ENCODE data around the gene TRPT1.
A peak's percentile ranks its signal among the peaks of the same experiment; 100 is the strongest.

TRPT1 gene

GRCh38 chr11:64232182-64232966, 6.4 kb upstream of the TRPT1 start:
- H4K20me1 ChIP-seq (ENCODE audit: insufficient read depth, low read length), result no peaks in the 10 kb centered on the region
- H3K27me3 ChIP-seq (ENCODE audit: insufficient read depth, low read length), result no peaks in the 10 kb centered on the region
- no peak overlapping the region; the same call in 1 of the 2 replicates for H3K4me2 ChIP-seq (ENCODE audit: low read length)
- no peak overlapping the region for H3K9ac ChIP-seq (ENCODE audit: low read length)
- H3K9me2 ChIP-seq (ENCODE audit: low read depth, low read length), result no peaks in the 10 kb centered on the region
- no peaks in the 10 kb centered on the region for H3K79me2 ChIP-seq (ENCODE audit: insufficient read depth, low read length)
- H3F3A ChIP-seq (ENCODE audit: insufficient read depth, low read length), result no peaks in the 10 kb centered on the region
- no peak overlapping the region for H3K4me3 ChIP-seq (ENCODE audit: low read depth, low read length, poor library complexity, severe bottlenecking)
- H3K36me3 ChIP-seq (ENCODE audit: insufficient read depth, low read length), result peaks cover 5% of the 10 kb centered on the region; the same call in 1 of the 2 replicates
- TF ChIP-seq, protein P1, sequence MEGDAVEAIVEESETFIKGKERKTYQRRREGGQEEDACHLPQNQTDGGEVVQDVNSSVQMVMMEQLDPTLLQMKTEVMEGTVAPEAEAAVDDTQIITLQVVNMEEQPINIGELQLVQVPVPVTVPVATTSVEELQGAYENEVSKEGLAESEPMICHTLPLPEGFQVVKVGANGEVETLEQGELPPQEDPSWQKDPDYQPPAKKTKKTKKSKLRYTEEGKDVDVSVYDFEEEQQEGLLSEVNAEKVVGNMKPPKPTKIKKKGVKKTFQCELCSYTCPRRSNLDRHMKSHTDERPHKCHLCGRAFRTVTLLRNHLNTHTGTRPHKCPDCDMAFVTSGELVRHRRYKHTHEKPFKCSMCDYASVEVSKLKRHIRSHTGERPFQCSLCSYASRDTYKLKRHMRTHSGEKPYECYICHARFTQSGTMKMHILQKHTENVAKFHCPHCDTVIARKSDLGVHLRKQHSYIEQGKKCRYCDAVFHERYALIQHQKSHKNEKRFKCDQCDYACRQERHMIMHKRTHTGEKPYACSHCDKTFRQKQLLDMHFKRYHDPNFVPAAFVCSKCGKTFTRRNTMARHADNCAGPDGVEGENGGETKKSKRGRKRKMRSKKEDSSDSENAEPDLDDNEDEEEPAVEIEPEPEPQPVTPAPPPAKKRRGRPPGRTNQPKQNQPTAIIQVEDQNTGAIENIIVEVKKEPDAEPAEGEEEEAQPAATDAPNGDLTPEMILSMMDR (IDR thresholded peaks at IDR 0.05; ENCODE audit: low read length), result no peak
- no peak for TF ChIP-seq EZH2 (IDR thresholded peaks at IDR 0.05; ENCODE audit: borderline replicate concordance, low read length)
- no peaks in the 10 kb centered on the region for H3K9me3 ChIP-seq (ENCODE audit: low read length)
- peaks cover 59% of the 10 kb centered on the region for H3K4me1 ChIP-seq (ENCODE audit: insufficient read depth, low read length, severe bottlenecking)
- H3K27ac ChIP-seq (ENCODE audit: low read depth, low read length, poor library complexity, severe bottlenecking), result no peak overlapping the region
- no peak overlapping the region for H2AFZ ChIP-seq (ENCODE audit: low read length)

DNA sequence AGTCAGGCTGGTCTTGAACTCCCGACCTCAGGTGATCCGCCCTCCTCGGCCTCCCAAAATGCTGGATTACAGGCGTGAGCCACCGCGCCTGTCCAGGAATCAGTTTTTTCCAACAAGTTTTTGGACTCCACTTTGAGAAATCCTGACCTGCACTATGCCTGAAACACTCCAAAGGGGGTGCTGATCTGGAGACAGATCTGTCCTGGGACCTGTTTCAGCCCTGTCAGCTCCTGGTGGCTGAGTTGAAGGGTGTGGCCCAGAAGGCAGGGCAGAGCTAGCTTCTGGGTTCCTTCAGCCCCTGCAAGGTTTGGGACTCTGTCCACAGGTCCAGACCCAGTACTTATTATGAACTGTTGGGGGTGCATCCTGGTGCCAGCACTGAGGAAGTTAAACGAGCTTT, 5.6 kb upstream of the TRPT1 start:
- Histone ChIP-seq H3K4me1 (ENCODE audit: insufficient read depth, low read length, severe bottlenecking) (peaks cover 60% of the 10 kb centered on the region), H3K27me3 (ENCODE audit: insufficient read depth, low read length) (no peaks in the 10 kb centered on the region), H2AFZ (ENCODE audit: low read length) (no peak overlapping the region), H3K9me2 (ENCODE audit: low read depth, low read length) (no peaks in the 10 kb centered on the region), H3K4me3 (ENCODE audit: low read depth, low read length, poor library complexity, severe bottlenecking) (peak overlapping the region; percentile 68), H3K9me3 (ENCODE audit: low read length) (no peaks in the 10 kb centered on the region), H3F3A (ENCODE audit: insufficient read depth, low read length) (no peaks in the 10 kb centered on the region), H3K27ac (ENCODE audit: low read depth, low read length, poor library complexity, severe bottlenecking) (no peak overlapping the region), H4K20me1 (ENCODE audit: insufficient read depth, low read length) (no peaks in the 10 kb centered on the region), H3K79me2 (ENCODE audit: insufficient read depth, low read length) (no peaks in the 10 kb centered on the region), H3K36me3 (ENCODE audit: insufficient read depth, low read length) (peaks cover 5% of the 10 kb centered on the region; the same call in 1 of the 2 replicates), H3K4me2 (ENCODE audit: low read length) (peak overlapping the region; percentile 79; the same call in 1 of the 2 replicates), H3K9ac (ENCODE audit: low read length) (no peak overlapping the region)
- TF ChIP-seq, protein P1 (IDR thresholded peaks at IDR 0.05; ENCODE audit: low read length), result no peak
- TF ChIP-seq EZH2 (IDR thresholded peaks at IDR 0.05; ENCODE audit: borderline replicate concordance, low read length), result no peak

- no peaks in the 10 kb centered on the region for H3K79me2 ChIP-seq (ENCODE audit: insufficient read depth, low read length)
- H2AFZ ChIP-seq (ENCODE audit: low read length), result no peak overlapping the region
- no peaks in the 10 kb centered on the region for H3K9me3 ChIP-seq (ENCODE audit: low read length)
- no peaks in the 10 kb centered on the region for H3F3A ChIP-seq (ENCODE audit: insufficient read depth, low read length)
- H3K36me3 ChIP-seq (ENCODE audit: insufficient read depth, low read length), result peaks cover 5% of the 10 kb centered on the region; the same call in 1 of the 2 replicates
- H3K27ac ChIP-seq (ENCODE audit: low read depth, low read length, poor library complexity, severe bottlenecking), result peak overlapping the region; percentile 79
- H4K20me1 ChIP-seq (ENCODE audit: insufficient read depth, low read length), result no peaks in the 10 kb centered on the region
- H3K9ac ChIP-seq (ENCODE audit: low read length), result peak overlapping the region; percentile 71
- H3K4me2 ChIP-seq (ENCODE audit: low read length), result peak overlapping the region; percentile 79
- no peaks in the 10 kb centered on the region for H3K27me3 ChIP-seq (ENCODE audit: insufficient read depth, low read length)
- H3K9me2 ChIP-seq (ENCODE audit: low read depth, low read length), result no peaks in the 10 kb centered on the region
- peak overlapping the region; percentile 68 for H3K4me3 ChIP-seq (ENCODE audit: low read depth, low read length, poor library complexity, severe bottlenecking)
- H3K4me1 ChIP-seq (ENCODE audit: insufficient read depth, low read length, severe bottlenecking), result peaks cover 61% of the 10 kb centered on the region
- TF ChIP-seq, protein P1 (IDR thresholded peaks at IDR 0.05; ENCODE audit: low read length), result no peak
- TF ChIP-seq EZH2 (IDR thresholded peaks at IDR 0.05; ENCODE audit: borderline replicate concordance, low read length), result no peak
Measured at GRCh38 chr11:64230985-64231365, 5.0 kb upstream of the TRPT1 start.
